AG09319 (cell line): ENCODE data around the gene GMIP.

Experiments used
- DNase-seq: peaks from one replicate; pipeline ENCODE4 v3.0.0-alpha.2; 2010; ENCODE audit warnings: low read depth; ENCODE audit errors: extremely low read depth
- CTCF ChIP-seq: IDR thresholded peaks from 2 replicates; pipeline ENCODE4 v1.5.1; 2011; ENCODE audit warnings: low read depth, mild to moderate bottlenecking, inconsistent platforms, low read length, moderate library complexity

The GMIP gene

GRCh38 chr19:19649580-19649995 is 6.1 kb upstream of the GMIP start:
- no peak for TF ChIP-seq CTCF
- DNase-seq: no peak

- no peak for TF ChIP-seq CTCF
- DNase-seq: no peak
These were observed 5.7 kb upstream of the GMIP start for GRCh38 chr19:19649155-19649554.

GRCh38 chr19:19647037-19647835 is 3.8 kb upstream of the GMIP start:
- DNase-seq: no peak

DNA sequence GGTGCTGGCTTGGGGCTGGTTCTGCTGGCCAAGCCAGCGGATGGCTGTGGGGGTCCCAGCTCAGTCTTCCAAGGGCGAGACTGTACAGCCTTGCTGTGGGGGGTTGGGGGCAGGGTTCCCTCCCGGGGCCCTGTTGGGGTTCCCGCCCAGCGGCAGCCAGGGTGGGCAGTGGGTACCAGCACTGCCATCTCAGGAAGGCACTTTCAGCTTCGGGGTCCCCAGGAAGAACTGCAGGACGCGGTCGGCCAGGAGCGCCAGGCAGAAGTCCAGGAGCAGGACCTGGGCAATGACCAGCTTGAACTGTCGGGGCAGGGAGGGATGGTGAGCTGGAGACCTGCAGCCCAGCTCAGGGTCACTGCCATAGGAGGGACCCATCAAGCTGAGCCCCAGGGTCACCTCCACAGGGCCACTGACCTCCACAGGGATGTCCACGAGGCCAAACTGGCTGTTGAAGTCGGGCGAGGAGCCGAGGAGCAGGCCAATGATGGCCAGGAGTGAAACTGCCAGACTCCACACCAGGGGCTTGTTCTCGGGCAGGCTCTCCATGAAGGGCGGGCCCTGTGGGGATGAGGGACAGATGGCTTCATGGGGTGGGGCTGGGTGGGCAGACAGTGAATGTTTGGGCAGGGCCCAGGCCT is 1.9 kb upstream of the GMIP start:
- DNase-seq: no peak
- TF ChIP-seq CTCF: no peak

More at GRCh38 chr19:19647037-19647835, 3.8 kb upstream of the GMIP start:
- TF ChIP-seq CTCF: no peak

DNA sequence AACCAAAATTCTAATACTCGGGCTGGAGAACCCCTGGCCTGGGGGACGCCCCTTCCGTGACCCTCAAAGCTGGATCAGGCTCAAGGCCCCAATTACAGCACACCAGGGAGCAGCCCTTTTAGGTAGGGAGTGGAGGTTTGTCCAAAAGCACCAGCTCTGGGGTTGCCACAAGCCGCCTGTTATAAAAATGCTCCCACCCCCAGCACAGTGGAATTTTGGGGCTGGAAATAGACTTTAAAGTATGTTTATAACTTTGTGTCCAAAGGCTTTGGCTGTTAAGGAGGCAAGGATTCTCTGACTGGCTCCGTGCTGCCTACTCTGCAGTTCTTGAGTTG is 564 bp upstream of the GMIP start:
- no peak for TF ChIP-seq CTCF
- DNase-seq: no peak

DNA sequence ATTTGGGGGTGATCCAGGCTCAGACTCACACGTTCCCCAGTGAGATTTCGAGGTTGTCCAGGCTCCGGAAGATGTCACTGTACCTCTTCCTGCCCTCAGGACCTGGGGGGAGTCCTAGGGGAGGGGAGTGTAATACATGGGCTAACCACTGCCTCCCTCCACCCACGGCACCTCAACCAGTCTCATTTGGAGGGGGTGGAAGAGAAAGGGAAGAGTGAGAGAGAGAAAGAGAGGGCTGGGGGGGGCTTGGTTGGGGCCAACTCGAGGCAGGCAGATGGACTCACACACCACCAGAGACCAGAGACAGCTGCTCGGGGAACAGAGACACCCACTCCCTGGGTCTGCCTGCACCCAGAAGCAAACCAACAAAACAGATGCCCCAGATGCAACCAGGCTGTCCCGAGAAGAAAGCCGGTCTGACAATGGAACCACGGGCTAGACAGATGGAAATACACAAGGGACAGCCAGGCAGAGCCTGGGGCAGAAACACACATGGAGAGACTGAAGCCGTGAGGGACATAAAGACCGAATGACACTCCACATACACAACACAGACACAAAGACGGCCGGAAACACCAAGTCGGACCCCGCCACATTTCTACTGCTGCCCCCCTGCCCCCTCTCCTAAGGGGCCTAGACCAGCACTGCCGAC is 825 bp downstream of the GMIP start:
- TF ChIP-seq CTCF: no peak
- no peak for DNase-seq

GRCh38 chr19:19637523-19638251 is 5.8 kb downstream of the GMIP start:
- DNase-seq: no peak
- no peak for TF ChIP-seq CTCF
